Stomach (tissue), 4 donors: ENCODE data around the gene SUPT16H.

Experiments
- EP300 ChIP-seq: sonication (generic); formaldehyde crosslinking; IDR thresholded peaks from one replicate; pipeline ENCODE4 v1.6.1; 2017; ENCODE audit warnings: antibody characterized with exemption
- TF ChIP-seq, protein P1 (sequence below), 7 experiments: fragments of 450-650 bp in 4 of 7; fragments of 200-600 bp in 3 of 7; sonication (generic) in 3 of 7; IDR thresholded peaks; one replicate each; pipeline ENCODE4 v1.5.1; 2016 to 2019; ENCODE audit warnings: antibody characterized with exemption in 7 of 7, control low read depth in 2 of 7, mild to moderate bottlenecking in 1 of 7

DNA sequence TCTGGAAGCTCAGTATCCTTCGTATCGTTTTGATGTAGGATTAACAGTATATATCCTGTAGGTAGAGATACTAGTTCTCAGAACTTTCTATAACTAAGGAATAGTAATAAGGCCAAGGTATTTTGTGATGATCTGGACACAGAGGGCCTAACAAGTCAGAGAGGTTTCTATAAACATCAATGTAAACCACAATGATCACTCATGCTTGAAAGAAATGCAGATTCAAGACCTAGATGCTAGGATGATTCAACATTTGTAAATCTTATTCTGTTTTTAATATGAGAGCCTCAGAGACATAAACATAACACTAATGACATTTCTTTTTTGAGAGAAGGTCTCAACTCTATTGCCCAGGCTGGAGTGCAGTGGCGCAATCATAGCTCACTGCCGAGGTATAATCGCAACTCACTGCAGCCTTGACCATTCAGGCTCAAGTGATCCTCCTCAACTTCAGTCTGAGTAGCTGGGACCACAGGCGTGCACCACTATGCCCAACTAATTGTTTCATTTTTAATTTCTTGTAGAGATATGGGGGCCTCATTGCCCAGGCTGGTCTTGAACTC is 16.2 kb downstream of the SUPT16H start:
- TF ChIP-seq EP300, result no peak
- TF ChIP-seq, protein P1, sequence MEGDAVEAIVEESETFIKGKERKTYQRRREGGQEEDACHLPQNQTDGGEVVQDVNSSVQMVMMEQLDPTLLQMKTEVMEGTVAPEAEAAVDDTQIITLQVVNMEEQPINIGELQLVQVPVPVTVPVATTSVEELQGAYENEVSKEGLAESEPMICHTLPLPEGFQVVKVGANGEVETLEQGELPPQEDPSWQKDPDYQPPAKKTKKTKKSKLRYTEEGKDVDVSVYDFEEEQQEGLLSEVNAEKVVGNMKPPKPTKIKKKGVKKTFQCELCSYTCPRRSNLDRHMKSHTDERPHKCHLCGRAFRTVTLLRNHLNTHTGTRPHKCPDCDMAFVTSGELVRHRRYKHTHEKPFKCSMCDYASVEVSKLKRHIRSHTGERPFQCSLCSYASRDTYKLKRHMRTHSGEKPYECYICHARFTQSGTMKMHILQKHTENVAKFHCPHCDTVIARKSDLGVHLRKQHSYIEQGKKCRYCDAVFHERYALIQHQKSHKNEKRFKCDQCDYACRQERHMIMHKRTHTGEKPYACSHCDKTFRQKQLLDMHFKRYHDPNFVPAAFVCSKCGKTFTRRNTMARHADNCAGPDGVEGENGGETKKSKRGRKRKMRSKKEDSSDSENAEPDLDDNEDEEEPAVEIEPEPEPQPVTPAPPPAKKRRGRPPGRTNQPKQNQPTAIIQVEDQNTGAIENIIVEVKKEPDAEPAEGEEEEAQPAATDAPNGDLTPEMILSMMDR (IDR thresholded peaks at IDR 0.05), result no peak
